Right ventricle myocardium inferior (tissue), 1 donor: ENCODE measurements around the gene TMEM94. TPM values are rescaled to one million over a fixed set of nuclear protein-coding genes. Genes with fewer than 3 reads are reported as not detected.
"Not testable (repeated sequence)": the region's sequence is repeated elsewhere in the genome, so short reads cannot be mapped to it uniquely, and the experiment has no call there.

Experiments used
- ATAC-seq: fragments of 200-7000 bp; cut with Tn5 transposase; one replicate; pipeline ENCODE4 v1.9.1; 2020; ENCODE audit warnings: mild to moderate bottlenecking, moderate library complexity
- DNase-seq: peaks from one replicate; pipeline ENCODE4 v3.0.0; 2021; ENCODE audit errors: missing footprints
- intact Hi-C: fragments of 100-400 bp; cut with DNase I; formaldehyde crosslinking; loops from one replicate; pipeline ENCODE4 v1.11.0; 2022
- total RNA-seq: library from RNA; stranded (reverse); fragmentation: NEBNext Ultra II Directional; extraction: Animal tissue kit (Norgen Biotek cat#: 25700); gene quantifications from one replicate; pipeline ENCODE4 v1.2.1, GENCODE V29; 2021
- donor health status: DM: no; HTN: yes; CAD: no; lungs with severe emphysema.

Gene TMEM94
- total RNA-seq, 1 donor from 2014 or later: 50.3 TPM

DNA sequence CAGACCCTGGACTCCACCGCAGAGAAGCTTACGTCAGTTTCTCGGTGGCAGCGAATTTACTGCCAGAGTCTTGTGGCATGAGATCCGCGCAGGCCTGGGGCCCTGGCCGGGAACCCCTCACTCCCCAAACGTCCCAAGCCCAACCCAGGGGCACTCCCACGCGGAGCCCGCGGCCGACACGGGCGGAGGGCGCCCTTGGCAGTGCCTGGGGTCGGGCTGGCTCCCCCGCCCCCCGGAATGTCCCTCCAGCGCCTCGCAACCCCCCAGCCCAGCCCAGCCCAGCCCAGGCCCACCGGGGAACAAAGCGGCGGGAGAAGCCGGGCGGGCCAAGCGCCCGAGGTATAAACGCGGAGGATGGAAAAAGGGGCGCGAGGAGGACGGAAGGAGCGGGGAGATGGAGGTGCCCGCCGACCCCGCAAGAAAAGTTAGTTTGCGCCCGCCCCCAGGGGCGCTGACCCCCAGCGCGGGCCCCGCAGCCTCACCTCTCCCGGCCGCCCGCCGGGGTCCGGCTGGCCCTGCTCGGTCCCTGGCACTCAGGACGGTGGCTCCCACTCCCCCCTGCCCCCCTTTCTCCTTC, 58.6 kb downstream of the TMEM94 start:
- DNase-seq (peak; percentile 53), ATAC-seq (peak; percentile 0)
- intact Hi-C loops: loop anchor here (1.0 to 5.0 kb wide), 3 partner anchors 38 to 89 kb away; partner anchors contain the start of gene MYO15B

DNA sequence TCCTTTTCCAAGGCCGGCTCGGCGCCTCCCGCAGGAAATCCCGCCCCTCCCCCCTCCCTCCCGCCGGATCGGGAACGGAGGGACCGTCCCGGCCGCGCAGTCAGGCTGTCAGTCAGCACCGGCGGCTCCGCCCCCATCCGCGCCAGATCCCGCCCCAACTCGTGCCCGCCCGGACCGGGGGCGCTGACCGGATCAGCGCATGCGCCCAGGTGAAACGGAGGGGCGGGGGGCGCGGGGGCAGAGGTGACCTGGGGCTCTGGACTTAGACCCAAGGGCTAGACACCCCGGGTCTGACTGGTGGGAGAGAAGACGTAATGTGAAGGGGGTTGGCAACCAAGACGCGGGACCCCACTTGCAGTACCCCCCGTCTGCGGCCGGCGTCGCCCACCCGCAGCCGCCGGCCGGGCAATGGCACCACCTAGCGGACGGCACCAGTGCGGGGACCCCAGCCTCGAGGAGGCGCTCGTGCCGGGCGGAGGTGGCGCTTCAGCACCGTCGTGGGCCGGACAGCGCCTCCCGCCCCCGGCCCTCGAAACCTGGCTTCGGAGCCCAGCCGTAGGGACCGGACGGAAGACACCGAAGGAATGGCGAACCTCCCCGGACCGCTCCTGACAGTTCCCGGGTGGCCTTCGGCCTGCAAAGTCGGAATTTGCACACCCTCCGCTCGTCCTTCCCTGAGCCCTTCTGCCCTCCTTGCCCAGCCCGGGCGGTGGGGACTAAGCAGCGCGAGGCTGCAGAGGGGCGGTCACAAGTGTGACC, 59.2 kb downstream of the TMEM94 start, which contains the start of gene CASKIN2:
TSS of gene CASKIN2 (minus strand) at position 42 of the 759 bp plus-strand sequence. CDS start 1,733 bp downstream, outside the sequence.
- peak; percentile 94 for ATAC-seq
- peak; percentile 96 for DNase-seq
- intact Hi-C loops: loop anchor here (1.0 to 5.0 kb wide), 3 partner anchors 38 to 89 kb away; partner anchors contain the start of gene MYO15B

DNA sequence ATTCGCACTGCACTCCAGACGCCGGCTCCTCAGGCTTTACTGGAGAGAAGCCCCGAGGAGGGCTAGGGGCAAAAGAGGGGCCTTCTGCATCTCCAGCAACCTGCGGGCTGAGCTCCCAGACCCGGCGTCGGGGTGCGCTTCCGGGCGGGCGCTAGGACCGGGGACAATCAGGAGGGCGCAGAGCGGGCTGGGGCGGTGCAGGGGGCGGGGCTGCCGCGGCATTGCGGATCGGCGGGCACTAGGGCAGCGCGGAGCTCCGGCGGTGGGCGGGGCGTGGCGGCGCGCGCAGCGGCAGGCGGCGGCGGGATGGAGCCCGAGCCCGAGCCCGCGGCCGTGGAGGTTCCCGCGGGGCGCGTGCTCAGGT, 59.8 kb downstream of the TMEM94 start, which contains the start of gene TSEN54:
TSS of gene TSEN54 (plus strand) at position 274 of the 364 bp plus-strand sequence. CDS start at position 307, 33 bp downstream.
- ATAC-seq: peak; percentile 95
- intact Hi-C loops: loop anchor here (5.0 kb wide), 2 partner anchors 39 to 71 kb away; partner anchors contain the start of gene MYO15B
- DNase-seq: peak; percentile 98

DNA sequence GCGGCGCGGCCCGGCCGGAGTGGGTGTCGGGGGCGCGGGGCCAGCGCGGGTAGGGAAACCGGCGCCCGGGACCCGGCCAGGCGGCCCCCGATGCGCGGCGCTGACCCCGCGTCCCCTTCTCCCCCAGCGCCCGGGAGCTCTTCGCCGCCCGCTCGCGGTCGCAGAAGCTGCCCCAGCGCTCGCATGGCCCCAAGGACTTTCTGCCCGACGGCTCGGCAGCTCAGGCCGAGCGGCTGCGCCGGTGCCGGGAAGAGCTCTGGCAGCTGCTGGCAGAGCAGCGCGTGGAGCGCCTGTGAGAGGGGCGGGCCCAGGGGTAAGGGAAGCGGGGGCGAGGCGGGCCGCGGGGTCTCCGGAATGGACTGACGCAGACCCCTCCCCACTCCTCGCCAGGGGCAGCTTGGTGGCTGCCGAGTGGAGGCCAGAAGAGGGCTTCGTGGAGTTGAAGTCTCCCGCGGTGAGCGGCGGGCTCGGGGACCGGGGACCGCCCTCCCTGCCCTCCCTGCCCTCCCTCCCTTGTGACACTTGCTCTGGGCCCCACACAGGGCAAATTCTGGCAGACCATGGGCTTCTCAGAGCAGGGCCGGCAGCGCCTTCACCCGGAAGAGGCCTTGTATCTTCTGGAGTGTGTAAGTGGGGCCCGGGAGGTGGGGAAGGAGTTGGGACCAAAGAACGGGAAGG, 60.3 kb downstream of the TMEM94 start:
- ATAC-seq (no peak), DNase-seq (peak; percentile 70)
- intact Hi-C loops: loop anchor here (5.0 kb wide), 2 partner anchors 39 to 71 kb away; partner anchors contain the start of gene MYO15B

DNA sequence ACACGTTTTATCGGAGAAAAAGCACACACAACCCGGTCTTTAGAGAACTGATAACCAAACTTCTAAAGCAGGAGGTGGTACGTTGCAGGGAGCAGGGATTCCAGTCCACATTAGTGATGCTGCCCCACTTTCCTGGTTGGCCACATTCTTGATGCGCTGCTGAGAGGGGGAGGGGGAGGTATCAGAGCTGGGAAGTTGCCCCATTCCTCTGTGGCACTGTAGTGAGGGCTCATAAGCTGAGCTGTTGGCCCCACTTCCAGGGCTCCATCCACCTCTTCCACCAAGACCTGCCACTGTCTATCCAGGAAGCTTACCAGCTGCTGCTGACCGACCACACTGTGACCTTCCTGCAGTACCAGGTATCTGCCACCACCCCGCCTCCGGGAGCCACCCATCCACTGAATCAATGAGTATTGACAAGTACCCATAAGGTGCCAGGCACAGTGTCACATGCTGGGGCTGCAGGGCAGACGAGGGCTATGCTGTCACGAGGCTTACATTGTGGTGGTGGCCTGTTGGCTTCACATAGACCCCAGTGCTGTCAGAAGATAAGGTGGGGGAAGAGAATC, 60.9 kb downstream of the TMEM94 start:
- intact Hi-C loops: loop anchor here (5.0 kb wide), 2 partner anchors 40 to 70 kb away; partner anchors contain the start of gene MYO15B
- DNase-seq (peak; percentile 64), ATAC-seq (no peak)

DNA sequence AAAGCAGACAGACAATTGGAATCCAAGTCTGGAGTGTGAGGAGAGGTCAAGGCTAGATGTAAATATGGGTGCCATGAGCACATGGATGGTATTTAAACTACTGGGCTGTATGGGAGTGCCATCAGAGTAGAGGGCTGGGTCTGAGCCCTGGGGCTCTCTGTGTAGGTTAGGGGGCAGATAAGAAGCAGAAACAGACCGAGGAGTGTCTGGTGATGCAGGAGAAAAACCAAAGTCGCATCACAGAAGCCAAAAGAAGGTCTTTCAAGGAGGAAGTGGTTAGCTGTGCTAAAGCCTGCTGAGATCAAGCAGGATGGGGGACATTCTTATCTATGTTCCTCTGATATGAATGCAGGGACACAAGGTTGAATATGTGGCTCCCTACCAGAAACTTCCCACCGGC, 61.8 kb downstream of the TMEM94 start:
- DNase-seq (peak; percentile 5), ATAC-seq (no peak)
- intact Hi-C loops: loop anchor here (5.0 kb wide), 2 partner anchors 41 to 69 kb away; partner anchors contain the start of gene MYO15B

DNA sequence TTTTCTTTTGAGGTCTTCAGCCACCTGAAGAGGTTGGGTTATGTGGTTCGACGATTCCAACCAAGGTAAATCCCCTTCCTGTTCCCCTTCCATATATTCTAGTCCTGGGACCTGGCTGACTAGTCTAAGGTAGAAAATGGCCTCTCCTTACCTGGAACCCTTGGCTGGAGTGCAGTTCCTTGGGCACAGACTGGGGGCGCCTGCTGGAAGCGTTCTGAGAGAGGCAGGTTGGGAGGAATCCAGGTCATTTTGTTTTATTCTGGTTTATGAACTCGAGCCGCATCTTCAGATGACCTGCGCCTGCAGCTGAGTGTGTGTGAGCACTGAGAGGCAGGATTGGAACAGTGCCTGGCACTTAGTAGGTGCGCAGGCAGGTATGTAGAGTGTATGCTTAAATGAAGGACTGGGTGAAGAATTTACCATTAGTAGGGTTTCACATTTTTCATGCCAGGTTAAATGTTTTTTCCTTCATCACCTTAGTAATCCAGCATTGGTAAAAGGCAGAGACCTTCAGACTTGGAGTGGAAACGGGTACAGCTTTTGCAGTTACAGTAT, 62.6 kb downstream of the TMEM94 start:
- intact Hi-C loops: loop anchor here (5.0 kb wide), 2 partner anchors 42 to 68 kb away; partner anchors contain the start of gene MYO15B
- peak; percentile 9 for DNase-seq
- no peak for ATAC-seq

DNA sequence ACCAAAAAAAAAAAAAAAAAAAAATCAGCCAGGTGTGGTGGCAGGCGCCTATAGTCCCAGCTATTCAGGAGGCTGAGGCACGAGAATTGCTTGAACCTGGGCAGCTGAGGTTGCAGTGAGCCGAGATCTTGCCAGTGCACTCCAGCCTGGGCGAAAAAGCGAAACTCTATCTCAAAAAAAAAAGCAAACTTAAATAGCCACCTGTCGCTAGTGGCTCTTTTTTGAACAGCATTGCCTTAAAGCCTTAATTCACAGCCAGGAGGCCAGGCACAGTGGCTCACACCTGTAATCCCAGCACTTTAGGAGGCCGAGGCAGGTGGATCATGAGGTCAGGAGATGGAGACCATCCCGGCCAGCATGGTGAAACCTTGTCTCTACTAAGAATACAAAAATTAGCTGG, 64.0 kb downstream of the TMEM94 start:
- intact Hi-C loops, ATAC-seq: not testable (repeated sequence)
- peak; percentile 17 for DNase-seq

DNA sequence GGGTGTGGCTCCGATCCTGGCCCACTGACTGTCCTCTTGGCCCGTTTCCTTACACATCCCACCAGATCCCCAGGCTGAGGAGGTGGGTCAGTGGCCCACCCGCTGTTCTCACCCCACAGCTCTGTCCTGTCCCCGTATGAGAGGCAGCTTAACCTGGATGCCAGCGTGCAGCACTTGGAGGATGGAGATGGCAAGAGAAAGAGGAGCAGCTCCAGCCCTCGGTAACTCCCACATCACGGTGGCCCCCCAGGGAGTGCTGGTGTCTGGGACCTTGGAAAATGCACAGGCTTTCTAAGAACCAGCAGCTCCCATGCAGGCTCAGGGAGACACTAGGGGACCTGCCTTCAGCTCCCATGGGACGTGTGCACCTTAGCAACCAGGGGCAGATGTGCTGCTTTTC, 64.9 kb downstream of the TMEM94 start:
- intact Hi-C loops: no loop called here
- DNase-seq: peak; percentile 25
- ATAC-seq: no peak

DNA sequence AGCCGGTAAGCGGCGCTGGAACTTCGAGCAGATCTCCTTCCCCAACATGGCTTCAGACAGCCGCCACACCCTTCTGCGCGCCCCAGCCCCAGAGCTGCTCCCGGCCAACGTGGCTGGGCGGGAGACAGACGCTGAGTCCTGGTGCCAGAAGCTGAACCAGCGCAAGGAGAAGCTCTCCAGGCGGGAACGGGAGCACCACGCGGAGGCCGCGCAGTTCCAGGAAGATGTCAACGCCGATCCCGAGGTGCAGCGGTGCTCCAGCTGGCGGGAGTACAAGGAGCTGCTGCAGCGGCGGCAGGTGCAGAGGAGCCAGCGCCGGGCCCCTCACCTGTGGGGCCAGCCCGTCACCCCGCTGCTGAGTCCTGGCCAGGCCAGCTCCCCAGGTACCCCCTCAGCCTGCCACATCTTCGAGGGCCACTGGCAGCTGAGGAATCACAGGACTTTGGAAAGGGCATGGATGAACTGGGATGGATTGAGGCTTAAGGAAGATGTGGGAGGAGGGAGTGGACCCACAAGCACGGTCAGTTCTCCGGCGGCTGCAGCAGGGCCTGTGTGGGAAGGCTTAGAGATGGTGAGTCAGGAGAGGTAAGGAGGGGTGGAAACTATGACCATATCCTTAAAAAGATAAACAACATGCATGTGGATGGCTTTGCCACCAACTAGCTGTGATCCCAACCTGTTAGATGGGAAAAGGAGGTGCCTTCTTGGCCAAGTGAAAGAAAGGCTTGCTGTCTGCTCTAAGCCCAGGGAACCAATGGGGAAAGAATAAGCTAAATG, 65.7 kb downstream of the TMEM94 start:
- no peak for ATAC-seq
- intact Hi-C loops: no loop called here
- peak; percentile 45 for DNase-seq

DNA sequence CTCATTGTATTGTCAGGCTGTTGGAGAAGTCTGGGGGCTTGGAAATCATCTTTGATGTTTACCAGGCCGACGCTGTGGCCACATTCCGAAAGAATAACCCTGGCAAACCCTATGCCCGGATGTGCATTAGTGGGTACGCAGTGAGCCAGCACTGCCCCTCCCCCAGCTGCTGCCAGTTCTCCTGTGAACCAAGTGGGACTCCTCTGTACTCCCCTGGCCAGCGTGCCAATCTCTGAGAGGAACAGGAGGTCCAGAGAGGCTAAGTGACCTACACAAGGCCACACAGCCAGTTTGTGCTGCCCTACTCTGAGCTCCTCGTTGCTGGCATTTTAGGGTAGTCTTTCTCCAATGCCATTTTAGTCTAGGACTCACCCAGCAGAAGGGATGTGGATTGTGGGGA, 67.2 kb downstream of the TMEM94 start:
- intact Hi-C loops: loop anchor here (2.0 kb wide), 1 partner anchor 97 kb away; no protein-coding TSS in a partner anchor
- DNase-seq (peak; percentile 16), ATAC-seq (no peak)

DNA sequence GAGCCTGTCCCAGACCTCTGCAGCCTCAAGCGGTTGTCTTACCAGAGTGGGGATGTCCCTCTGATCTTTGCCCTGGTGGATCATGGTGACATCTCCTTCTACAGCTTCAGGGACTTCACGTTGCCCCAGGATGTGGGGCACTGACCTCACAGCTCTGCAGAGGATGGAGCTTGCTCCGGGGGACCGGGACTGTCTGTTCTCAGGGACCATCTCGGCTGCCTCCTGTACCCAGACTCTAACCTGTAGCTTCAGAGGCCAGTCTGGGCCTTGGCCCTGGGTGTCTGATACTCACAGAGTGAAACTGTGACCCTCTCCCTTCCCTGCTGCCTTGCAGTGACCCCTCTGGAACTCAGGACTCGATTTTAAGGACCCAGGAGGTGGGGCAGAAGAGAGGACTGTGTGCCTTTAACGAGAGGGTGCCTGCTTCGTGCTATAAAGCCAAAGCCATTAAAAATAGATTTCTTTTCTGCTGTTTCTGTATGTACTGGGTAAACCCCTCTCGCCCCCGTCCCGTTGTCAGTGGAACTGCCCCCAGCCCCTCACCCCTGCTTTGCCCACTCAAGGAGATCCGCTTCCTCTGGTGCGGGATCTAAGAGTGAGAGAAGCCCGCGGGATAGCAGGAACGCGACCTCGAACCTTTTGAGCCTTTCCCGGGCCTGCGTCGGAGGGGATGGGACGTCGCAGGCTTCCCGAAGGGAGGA, 68.0 kb downstream of the TMEM94 start:
- ATAC-seq: no peak
- peak; percentile 21 for DNase-seq
- intact Hi-C loops: loop anchor here (2.0 kb wide), 1 partner anchor 98 kb away; no protein-coding TSS in a partner anchor

DNA sequence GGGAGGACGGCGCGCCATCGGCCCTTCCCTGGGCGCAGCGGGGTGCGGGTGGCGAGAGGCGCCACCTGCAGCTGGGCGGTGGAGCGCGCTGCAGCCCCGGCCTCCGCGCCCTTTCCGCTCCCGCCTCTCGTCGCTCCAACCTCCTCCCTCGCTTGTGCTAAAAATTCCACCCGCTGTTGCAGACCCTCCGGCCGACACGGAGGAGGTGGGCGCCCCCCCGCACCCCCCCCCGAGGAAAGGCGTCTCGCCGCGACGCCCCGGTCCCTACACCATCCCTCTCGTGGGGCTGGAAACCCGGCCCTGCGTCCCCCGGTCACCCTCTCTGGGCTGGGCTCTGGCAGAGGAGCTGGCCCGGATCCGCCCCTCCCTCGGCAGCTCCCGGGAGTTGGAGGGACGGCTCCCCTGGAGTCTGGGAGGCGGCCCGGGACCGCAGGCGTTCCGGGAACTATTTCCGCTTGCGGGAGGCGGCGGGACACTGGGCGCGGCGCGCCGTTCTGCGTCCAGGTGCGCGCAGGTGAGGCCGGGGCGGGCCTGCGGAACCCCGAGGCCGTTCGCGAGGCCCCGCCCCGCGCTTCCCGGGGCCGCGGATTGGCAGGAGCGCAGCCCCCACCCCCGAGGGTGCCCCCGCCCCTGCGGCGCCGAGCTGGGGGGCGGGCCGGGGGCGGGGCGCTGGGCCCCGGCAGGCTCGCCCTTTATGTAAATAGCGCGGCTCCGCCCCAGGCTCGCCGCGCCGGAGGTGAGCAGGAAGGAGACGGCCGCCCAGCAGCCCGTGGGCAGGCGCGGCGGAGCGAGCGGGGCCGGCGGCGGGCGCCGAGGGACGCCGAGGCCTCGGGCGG, 68.8 kb downstream of the TMEM94 start, which contains the start of gene LLGL2:
TSS of gene LLGL2 (plus strand) at position 728 of the 836 bp plus-strand sequence. CDS start 17,730 bp downstream, outside the sequence.
- peak; percentile 85 for ATAC-seq
- DNase-seq: peak; percentile 92
- intact Hi-C loops: loop anchor here (2.0 kb wide), 1 partner anchor 98 kb away; no protein-coding TSS in a partner anchor

DNA sequence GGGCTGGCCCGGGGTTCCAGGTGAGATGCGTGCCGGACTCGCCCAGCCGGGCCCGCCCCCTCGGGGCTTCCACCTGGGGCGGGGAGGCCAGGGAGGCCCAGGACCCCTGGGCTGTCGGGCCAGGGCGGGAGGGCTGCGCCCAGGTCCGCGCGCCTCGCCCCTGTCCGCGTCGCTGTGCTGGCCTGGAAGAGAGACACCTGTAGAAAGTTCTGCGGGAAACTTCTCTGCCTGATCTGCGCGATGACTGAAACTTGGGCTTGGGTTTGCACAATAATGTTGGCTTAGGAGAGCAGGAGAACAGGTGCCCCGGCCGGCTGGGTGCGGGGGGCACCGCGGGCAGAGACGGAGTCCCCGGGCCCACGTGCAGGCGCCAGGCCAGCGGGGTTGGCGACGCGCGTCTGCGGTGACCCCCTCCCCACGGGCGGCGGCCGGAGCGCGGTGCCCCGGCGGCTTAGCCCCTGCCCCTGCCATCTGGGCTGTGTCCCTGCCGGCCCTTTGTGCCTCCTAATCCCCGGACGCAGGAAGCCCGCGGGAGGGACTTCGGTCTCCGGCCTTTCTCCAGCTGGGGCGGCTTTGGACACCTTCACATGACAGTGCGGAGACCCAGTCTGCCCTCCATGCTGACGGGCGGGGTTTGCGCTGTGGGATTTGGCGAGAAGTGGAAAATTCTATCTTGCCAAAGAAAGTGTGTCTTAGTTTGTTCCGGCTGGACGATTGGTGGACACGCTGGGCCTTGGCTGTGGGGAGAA, 69.5 kb downstream of the TMEM94 start:
- ATAC-seq: no peak
- DNase-seq: peak; percentile 71
- intact Hi-C loops: loop anchor here (2.0 kb wide), 1 partner anchor 99 kb away; no protein-coding TSS in a partner anchor

DNA sequence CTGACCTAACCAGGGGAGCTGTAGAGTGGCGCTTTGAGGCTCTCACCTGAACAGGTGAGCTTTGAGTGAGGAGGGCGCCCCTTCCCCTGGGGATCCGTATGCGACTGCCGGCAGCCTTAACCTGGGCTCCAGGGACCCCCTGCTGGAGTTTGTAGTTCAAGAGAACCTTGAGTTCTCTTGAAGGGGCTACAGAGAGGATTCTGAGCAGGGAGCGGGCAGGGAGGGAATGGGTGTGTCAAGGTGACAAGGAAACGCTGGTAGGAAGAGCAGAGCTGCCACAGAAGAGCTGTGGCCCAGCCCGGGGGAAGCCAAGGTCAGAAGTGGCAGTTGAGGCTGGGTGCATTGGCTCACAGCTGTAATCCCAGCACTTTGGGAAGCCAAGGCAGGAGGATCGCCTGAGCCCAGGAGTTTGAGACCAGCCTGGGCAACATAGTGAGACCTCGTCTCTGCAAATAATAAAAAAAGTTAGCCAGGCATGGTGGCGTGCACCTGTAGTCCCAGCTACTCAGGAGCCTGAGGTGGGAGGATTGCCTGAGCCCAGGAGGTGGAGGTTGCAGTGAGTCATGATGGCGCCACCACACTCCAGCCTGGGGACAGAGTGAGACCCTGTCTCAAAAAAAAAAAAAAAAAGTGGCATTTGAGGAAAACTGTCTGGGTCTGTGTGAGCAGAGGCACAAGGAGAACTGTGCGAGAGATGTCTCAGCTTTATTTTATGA, 70.3 kb downstream of the TMEM94 start:
- intact Hi-C loops: no loop called here
- ATAC-seq (no peak), DNase-seq (peak; percentile 15)
